GM19467 (cell line): ENCODE data around the gene CD248.

ENCODE experiments used
- ATAC-seq: cut with Tn5 transposase; IDR thresholded peaks from one replicate; pipeline ENCODE4 v1.9.1; 2021; ENCODE audit warnings: mild to moderate bottlenecking, moderate library complexity; ENCODE audit not compliant: unreplicated experiment

CD248 gene

DNA sequence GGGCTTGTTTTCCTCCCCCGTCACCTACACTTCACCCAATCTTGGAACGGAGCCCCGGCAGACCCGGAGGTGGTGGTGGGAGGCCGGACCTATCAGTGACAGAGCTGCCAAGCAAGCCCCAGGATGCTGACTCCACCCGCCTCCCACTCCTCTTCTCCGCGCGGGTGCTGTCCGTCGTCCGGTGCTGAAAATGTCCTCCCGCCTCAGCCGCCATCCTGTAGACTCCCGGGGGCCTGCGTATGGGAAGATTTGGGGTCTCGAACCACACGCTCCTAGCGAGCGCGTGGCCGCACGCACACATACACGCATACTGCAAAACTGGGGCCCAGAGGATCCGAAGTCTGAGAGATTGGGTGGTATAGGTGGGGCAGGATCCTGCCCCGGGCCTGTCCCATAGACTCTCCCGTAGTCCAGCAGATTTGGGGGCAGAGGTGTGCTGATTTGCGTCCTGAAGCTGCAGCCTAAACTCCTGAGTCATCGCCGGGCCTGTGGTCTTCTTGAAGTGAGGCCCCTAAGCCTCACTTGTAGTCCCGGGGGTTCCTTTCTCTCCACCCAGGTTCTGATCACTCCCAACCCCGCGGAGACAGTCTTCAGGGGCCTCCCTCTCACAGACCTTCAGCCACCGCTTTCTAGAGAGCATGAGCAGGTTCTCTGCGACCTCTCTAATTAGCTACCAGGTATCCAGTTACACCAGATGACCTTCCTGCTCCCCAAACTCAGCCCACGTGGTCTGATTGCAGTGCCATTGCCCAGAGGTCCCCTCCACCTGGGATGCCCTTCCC is 27.1 kb downstream of the CD248 start:
- ATAC-seq: peak; percentile 30

DNA sequence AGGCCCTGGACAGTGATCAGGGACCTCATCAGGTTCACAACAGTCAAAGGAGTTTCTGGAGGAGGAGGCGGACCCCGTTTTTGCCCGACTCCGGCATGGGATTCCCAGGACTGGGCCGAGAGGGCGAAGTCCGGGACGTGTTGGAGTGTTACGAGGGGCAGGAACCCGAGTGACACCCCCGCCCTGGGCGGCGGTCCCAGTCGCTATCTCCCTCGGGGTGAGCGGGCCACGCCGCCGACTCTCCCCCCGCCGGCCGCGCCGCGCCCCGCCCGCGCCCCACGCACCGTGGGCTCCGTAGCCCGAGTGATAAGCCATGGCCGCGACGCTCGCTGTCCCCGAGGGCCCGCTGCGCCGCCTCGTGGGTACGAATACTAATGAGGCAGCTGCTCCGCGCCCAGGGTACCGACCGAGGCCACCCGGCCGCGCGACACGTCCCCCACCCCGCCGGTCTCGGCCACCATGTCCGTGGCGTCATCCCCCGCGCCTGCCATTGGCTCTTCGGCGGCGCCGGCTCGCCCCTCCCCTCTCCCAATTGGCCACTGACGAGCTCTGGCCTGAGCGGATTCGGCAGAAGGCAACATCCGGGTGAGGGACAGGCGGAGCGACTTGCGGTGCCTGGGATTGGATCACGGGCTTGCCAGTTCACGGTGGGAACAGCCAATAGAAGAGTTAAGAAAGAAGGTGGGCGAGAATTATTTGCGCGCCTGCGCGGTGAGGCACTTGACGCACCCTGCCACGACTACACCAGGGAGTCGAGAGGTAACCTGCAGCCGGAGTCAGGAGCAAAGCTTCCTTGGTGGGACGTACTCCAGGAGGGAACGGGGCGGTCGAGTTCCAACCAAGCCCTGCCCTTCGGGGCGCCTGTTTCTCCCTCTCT is 27.9 kb downstream of the CD248 start, which contains the start of gene YIF1A:
TSS of gene YIF1A (minus strand) at position 473 of the 877 bp plus-strand sequence. CDS start at position 315, 158 bp downstream.
- ATAC-seq: peak; percentile 88

- ATAC-seq: no peak
These were observed 28.8 kb downstream of the CD248 start for GRCh38 chr11:66287889-66288670.

DNA sequence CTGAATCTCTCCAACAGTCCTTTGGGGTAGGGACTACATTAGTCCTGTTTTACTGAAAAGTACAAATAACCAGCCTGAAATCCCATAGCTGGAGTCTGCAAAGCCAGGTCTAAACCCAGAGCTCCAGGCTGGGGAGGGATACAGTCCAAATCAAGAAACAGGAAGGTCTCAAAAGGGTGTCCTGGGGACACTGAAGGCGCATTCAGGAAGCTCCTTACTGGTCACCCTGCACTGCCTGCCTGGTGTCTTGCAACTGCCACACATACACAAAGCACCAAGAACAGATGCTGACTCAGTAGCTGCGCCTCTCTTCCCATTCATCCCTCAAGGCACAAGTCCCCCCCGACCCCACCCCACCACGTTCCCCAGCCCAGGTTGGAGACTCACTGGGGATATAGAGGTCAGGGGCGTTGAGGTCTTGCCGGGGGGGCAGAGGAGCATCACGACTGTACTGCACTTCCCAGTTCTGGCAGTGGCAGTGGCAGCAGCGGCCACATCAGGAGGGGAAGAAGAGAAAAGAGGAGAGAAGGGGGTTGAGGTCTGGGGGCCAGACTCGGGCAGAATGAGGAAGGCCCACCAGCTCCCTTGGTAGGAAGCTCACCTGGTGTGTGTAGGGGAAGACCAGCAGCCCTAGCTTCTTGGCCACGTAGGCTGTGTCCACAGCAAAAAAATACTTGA is 29.5 kb downstream of the CD248 start:
- no peak for ATAC-seq

DNA sequence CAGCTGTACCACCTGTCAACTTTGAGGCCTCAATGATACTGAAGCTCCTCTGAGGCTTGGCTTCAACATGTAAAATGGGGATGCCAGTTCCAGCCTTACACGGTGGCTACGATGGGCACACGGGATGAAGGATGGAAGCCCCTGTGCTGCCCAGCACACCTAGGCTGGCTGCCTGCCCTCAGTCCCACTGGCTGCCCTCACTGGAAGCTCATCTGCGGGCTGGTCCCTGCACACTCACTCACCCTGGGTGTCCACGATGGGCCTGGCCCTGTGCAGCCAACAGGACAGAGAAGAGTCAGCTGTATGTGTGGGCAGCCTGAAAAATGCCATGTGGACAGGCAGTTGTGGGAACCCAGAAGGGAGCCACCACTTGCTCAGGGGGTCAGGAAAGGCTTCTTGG is 30.1 kb downstream of the CD248 start:
- ATAC-seq: no peak

DNA sequence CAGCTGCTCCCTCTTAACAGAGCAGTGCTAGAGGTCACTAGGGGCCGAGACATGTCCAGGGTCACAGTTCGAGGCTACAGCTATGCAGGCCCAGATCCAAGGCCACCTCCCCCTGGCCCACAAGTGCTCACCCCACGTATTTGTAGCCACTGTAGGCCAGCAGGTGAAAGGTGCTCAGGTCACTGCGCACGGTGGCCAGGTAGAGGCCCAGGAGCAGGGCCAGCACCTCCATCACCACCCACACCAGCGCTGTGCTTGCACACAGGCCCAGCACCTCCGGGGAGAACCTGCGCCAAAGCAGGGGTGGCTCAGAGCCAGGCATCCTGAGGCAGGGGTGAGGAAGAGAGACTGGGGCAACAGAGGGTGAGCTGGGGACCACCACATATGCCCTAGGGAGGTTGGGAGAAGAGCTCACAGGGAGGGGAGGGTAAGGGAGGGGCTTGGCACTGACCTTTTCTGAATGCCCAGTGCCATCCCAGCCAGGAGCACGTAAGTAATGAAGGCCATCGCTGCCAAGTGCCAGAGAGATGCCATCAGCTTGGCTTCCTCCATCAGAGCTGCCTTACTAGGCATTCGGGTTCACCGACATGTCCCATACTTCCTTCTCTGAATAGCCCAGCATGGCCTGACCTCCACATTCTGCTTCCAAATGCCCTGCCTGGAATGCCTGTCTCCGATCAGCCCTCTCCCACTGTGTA is 31.4 kb downstream of the CD248 start:
- ATAC-seq: no peak

DNA sequence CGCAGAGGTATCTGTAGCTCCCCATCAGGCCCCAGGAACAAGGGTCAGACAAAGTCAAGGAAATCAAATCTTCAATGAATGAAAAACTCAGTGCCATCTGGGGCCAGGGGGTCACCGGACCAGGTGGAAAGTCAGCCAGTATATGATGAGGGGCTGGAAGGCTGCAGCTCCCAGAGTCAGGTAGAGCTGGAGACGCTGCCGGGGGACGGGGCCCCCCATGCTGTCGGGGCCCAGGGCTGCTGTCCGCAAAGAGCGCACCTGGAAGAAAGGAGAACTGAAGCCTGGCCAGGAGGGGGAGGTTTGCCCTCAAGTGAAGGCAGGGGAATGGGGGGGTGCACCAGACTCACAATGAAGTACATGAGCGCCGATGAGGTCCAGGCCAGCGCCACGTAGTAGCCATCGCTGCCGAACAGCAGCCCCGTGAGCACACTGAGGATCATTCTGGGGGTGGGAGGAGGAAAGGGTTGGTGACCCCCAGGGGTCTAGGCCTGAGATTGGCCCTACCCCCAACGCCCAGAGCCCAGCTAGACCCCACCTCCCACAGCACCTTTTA is 32.2 kb downstream of the CD248 start:
- no peak for ATAC-seq

DNA sequence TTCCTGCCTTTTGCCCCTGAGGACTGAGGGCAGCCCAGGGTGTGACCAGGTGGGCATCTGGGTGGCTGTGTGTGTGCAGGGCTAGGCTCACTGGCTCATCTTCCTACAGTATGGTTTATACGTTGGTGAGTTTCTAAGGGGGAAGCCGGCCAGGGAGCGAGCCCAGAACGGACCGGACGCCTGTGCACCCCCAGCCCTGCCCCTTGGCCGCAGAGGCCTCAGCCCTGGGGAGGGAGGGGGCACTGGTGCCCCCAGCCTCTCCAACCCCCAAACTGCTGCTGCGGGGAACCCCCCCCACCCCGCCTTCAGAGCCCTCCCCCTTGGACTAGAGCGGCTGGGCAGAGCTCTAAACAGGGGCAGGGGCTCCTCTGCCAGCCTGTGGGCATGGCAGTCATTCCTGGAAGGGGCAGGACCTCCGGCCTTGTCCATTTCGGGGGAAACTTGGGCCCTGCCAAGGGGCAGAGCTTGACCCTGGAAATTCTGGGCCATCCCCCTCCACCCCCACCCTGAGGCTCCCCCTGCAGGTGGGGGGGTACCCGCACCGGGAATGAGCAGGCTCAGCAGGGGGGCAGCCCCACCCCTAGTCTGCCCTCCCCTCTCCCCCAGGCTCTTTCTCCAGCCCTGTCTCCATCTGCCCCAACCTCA is 33.3 kb downstream of the CD248 start:
- no peak for ATAC-seq

GRCh38 chr11:66282468-66283455 is 34.1 kb downstream of the CD248 start:
- peak; percentile 63 for ATAC-seq

DNA sequence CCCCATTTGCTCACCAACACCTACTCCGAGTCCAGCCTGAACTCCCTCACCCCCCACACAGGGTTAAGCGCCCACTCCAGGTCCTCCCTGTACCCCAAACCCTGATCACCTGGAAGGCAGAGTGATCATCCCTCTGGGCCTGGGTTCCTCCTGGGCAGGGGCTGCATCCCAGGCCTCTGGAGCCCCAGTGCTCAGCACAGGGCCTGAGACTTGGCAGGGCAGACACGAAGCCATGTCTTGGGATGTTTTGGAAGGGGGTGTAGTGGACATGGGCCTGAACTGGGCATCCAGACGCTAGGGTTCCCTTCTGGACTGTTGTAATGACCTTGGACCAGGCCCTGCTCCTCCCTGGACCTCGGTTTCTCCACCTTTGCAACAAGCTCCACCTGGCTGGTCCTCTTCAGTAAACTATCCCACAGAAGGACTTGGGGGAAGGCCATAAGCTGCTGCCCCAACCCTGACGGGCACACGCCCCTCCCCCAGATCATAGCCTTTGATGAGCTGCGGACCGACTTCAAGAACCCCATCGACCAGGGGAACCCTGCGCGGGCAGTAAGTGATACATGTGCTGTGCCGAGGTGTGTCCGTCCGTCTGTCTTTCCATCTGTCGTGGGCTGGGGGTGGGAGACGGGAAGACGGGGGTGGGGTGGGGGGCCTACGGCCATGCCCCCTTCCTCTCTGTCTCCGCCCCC is 34.9 kb downstream of the CD248 start:
- ATAC-seq: no peak

DNA sequence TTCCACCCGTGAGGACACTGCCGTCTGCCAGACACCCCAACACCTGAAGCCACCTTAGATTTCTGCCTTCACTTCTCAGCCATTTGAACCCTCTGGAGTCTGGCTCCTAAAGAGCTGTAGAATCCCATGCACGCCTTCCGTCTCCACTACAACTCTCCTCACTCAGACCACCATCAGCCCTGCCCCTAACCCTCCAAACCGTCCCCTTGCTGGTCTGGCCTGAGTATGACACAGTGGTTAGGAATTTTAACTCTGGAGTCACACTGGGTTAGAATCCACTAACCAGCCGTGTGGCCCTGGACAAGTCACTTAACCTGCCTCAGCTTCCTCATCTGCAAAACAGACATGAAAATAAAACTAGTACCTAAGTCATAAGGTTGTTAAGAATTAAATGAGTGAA is 35.8 kb downstream of the CD248 start:
- no peak for ATAC-seq

GRCh38 chr11:66280428-66280827 is 36.4 kb downstream of the CD248 start:
- ATAC-seq: no peak

GRCh38 chr11:66279092-66279734 is 37.6 kb downstream of the CD248 start:
- no peak for ATAC-seq

GRCh38 chr11:66278363-66279091 is 38.3 kb downstream of the CD248 start:
- no peak for ATAC-seq

DNA sequence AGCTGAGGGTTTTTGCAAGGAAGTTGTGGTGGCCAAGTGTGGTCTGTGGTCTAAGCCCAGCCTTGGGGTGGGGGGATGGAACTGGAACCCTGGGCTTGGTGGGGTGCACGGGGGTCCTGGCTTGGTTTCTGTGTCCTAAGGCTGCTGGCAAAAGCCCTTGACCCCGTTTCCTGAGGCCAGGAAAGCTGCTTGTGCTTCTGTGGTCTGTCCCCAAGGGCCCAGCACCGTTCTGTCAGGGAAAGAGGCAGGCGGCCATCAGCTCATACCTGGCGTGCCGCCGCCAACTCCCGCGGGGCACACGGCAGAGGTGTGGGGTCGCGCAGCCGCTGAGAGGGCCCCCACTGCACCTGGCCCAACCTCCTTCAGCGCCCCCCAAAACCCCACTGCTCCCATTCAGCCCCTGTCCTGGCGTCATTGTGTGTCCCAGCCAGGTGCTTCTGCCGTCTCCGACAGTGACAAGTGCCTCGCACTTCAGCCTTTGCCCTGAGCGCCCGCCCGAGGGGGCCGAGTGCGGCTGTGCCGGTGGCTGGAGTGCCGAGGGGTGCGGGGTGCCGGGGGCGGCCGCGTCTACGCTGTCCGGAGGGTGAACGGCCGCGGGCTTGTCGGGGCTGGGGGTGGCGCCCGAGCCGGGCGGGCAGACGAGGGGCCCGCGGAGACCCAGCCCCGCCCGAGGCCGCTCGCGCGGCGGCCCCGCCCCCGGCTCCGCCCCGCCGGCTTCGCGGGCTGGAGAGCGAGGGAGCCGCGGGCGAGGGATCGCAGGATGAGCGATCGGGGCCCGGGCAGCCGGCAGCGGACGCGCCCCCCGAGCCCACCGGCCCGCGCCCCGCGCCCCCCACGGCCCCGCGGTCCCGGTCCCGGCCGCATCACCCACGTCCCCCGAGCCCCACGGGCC is 39.1 kb downstream of the CD248 start, which contains the start of gene CNIH2:
TSS of gene CNIH2 (plus strand) at position 705 of the 892 bp plus-strand sequence. CDS start 282 bp downstream, outside the sequence.
- ATAC-seq: no peak
